WI38 (cell line): ENCODE measurements around the gene SCMH1.

Experiments used
- H3K4me3 ChIP-seq: 2 replicates; pipeline ENCODE4 v1.5.1; 2011; ENCODE audit warnings: low read depth, mild to moderate bottlenecking, control low read depth, low read length
- CTCF ChIP-seq: IDR thresholded peaks from 2 replicates; pipeline ENCODE4 v1.5.1; 2012; ENCODE audit warnings: low read depth, mild to moderate bottlenecking, control low read depth, low read length

SCMH1 gene

GRCh38 chr1:40986328-40986783, 255.8 kb downstream of the SCMH1 start:
- no peak for TF ChIP-seq CTCF

GRCh38 chr1:40985875-40986274, 256.2 kb downstream of the SCMH1 start:
- no peak for TF ChIP-seq CTCF
- no peak overlapping the region for H3K4me3 ChIP-seq

More at GRCh38 chr1:40986328-40986783, 255.8 kb downstream of the SCMH1 start:
- no peak overlapping the region for H3K4me3 ChIP-seq

- TF ChIP-seq CTCF, result no peak
These were observed 256.9 kb downstream of the SCMH1 start for GRCh38 chr1:40985161-40985560.

GRCh38 chr1:40984531-40984930, 257.6 kb downstream of the SCMH1 start:
- no peak for TF ChIP-seq CTCF
- H3K4me3 ChIP-seq, result no peak overlapping the region

More at GRCh38 chr1:40985161-40985560, 256.9 kb downstream of the SCMH1 start:
- no peak overlapping the region for H3K4me3 ChIP-seq

GRCh38 chr1:40984066-40984465, 258.0 kb downstream of the SCMH1 start:
- no peak for TF ChIP-seq CTCF
- H3K4me3 ChIP-seq, result no peak overlapping the region

GRCh38 chr1:40983286-40983685, 258.8 kb downstream of the SCMH1 start:
- TF ChIP-seq CTCF, result no peak
- H3K4me3 ChIP-seq, result no peak overlapping the region

GRCh38 chr1:40982721-40983120, 259.4 kb downstream of the SCMH1 start:
- H3K4me3 ChIP-seq, result no peak overlapping the region
- no peak for TF ChIP-seq CTCF
